ENCODE data around the gene GPT2.

GPT2 gene

GRCh38 chr16:46949241-46949892 lies 65.2 kb downstream of the GPT2 start:
- Histone ChIP-seq H3K36me3 (ENCODE audit: control insufficient read depth in 2 of 2, insufficient read depth in 2 of 2, low read length in 2 of 2) (peaks cover 0 to under 1% of the 10 kb centered on the region in 2 donors), H3K9ac (ENCODE audit: low read length in 2 of 2) (no peak overlapping the region), H3K4me1 (ENCODE audit: control insufficient read depth, insufficient read depth, low read length) (no peaks in the 10 kb centered on the region), H3K27ac (ENCODE audit: low read length) (no peak overlapping the region), H3K27me3 (ENCODE audit: control insufficient read depth in 1 of 2, insufficient read depth in 2 of 2, low read length in 2 of 2) (no peaks in the 10 kb centered on the region), H3K4me3 (ENCODE audit: low read length in 2 of 2) (no peak overlapping the region), H3K9me3 (ENCODE audit: control insufficient read depth in 2 of 2, low read length in 2 of 2) (no peaks in the 10 kb centered on the region)

DNA sequence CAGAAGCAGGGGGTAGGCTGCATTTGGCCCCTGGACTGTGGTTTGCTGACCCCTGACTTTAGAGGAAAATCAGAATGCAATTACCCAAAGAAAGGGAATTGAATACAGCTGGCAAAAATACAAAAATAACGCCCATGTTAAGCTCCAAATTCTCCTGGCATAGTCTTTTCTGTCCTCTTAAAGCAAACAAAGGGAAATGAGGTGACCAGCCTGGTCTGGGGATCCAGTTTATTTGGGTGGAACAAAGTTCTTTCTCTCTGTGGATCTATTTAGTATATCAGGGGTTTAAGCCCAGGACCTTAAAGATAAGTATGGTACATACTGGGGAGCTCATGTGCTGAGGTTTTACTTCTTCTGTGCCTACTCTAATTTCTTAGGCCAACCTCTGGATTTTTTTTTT lies 65.8 kb downstream of the GPT2 start:
- Histone ChIP-seq H3K9me3 (ENCODE audit: control insufficient read depth in 2 of 2, low read length in 2 of 2) (no peaks in the 10 kb centered on the region), H3K4me1 (ENCODE audit: control insufficient read depth, insufficient read depth, low read length) (no peaks in the 10 kb centered on the region), H3K27ac (ENCODE audit: low read length) (no peak overlapping the region), H3K27me3 (ENCODE audit: control insufficient read depth in 1 of 2, insufficient read depth in 2 of 2, low read length in 2 of 2) (no peaks in the 10 kb centered on the region), H3K4me3 (ENCODE audit: low read length in 2 of 2) (no peak overlapping the region), H3K9ac (ENCODE audit: low read length in 2 of 2) (no peak overlapping the region), H3K36me3 (ENCODE audit: control insufficient read depth in 2 of 2, insufficient read depth in 2 of 2, low read length in 2 of 2) (peaks cover 2 to 7% of the 10 kb centered on the region in 2 donors)

DNA sequence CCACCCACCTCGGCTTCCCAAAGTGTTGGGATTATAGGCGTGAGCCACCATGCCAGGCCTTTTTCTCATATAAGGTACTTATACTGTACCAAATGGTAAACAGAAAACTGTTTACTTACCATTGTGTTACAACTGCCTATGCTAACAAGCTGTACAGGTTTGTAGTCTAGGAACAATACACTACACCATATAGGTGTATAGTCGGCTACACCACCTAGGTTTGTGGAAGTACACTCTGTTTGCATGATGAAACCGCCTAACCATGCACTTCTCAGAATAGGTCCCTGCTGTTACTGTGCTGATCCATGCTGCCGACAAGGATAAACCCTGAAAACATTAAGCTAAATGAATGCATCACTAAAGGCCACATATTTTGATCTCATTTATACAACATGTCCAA lies 70.4 kb downstream of the GPT2 start:
- Histone ChIP-seq H3K9ac (ENCODE audit: low read length in 2 of 2) (no peak overlapping the region), H3K36me3 (ENCODE audit: control insufficient read depth in 2 of 2, insufficient read depth in 2 of 2, low read length in 2 of 2) (peaks cover 21 to 44% of the 10 kb centered on the region in 2 donors), H3K4me1 (ENCODE audit: control insufficient read depth, insufficient read depth, low read length) (no peaks in the 10 kb centered on the region), H3K9me3 (ENCODE audit: control insufficient read depth in 2 of 2, low read length in 2 of 2) (no peaks in the 10 kb centered on the region), H3K27me3 (ENCODE audit: control insufficient read depth in 1 of 2, insufficient read depth in 2 of 2, low read length in 2 of 2) (no peaks in the 10 kb centered on the region), H3K4me3 (ENCODE audit: low read length in 2 of 2) (no peak overlapping the region), H3K27ac (ENCODE audit: low read length) (no peak overlapping the region)

DNA sequence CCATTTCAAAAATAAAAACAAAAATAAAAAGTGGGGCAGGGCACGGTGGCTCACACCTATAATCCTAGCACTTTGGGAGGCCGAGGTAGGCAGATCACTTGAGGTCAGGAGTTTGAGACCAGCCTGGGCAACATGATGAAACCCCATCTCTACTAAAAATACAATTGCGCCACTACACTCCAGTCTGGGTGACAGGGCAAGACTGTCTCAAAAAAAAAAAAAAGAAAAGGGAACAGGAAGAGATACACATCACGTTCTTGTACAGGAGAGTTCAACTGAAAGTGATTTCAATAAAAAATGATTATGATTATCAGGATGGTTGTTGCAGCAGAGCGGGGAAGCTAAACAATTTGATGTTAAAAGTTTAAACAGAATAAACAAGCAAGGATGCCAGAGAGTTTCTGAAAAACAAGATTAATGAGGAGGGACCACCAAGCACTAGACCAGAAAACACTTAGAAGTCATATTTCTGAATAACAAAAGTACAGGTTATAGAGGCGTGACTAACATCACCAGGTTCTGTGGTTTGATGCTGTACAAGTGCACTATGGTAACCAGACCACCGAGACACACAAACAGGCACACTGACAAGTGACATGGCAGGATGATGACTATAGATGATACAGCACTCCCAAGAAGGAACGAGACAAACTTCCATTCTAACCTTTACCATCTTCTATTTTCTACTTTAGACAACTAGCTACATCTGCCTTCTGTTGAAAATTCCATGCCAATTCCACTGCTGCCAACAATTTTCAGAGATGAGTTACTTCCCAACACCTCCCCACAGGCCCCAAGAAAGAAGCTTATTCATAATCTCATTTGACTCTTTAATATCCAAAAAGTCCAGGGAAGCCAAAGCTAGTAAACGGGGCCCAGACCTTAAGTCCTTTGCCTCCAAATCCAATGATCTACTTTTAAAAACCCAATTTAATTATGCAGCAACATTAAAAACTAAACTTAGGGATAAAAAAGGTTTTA lies 77.5 kb downstream of the GPT2 start:
- H3K9ac ChIP-seq (ENCODE audit: low read length in 2 of 2): peak overlapping the region in 1 of 2 donors; percentile 20

DNA sequence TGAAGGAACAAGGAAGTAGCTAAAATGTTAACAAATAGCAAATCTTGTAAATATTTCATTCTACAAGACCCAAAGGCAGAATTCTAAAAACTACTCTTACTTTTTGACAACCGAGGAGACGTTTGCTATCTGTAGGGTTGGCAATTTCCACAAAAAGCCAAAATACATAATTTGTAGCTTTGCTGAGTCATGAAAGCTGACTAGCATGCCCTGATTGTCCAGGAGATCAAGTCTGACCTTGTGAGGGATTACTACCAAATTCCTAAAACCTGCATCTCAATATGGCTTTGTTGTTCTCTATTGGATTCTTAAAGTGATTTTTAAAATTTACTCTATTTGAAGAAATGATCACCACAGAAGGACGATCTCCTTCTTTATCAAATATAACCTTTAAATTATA lies 78.5 kb downstream of the GPT2 start:
- Histone ChIP-seq H3K4me1 (ENCODE audit: control insufficient read depth, insufficient read depth, low read length) (peaks cover 3% of the 10 kb centered on the region), H3K4me3 (ENCODE audit: low read length in 2 of 2) (no peak overlapping the region), H3K9ac (ENCODE audit: low read length in 2 of 2) (no peak overlapping the region), H3K36me3 (ENCODE audit: control insufficient read depth in 2 of 2, insufficient read depth in 2 of 2, low read length in 2 of 2) (peaks cover 55 to 60% of the 10 kb centered on the region in 2 donors), H3K9me3 (ENCODE audit: control insufficient read depth in 2 of 2, low read length in 2 of 2) (no peaks in the 10 kb centered on the region), H3K27me3 (ENCODE audit: control insufficient read depth in 1 of 2, insufficient read depth in 2 of 2, low read length in 2 of 2) (no peaks in the 10 kb centered on the region), H3K27ac (ENCODE audit: low read length) (no peak overlapping the region)

More for the DNA sequence above, 77.5 kb downstream of the GPT2 start:
- Histone ChIP-seq H3K27ac (ENCODE audit: low read length) (peak overlapping the region; percentile 7), H3K27me3 (ENCODE audit: control insufficient read depth in 1 of 2, insufficient read depth in 2 of 2, low read length in 2 of 2) (no peaks in the 10 kb centered on the region), H3K36me3 (ENCODE audit: control insufficient read depth in 2 of 2, insufficient read depth in 2 of 2, low read length in 2 of 2) (peaks cover 53 to 58% of the 10 kb centered on the region in 2 donors), H3K4me1 (ENCODE audit: control insufficient read depth, insufficient read depth, low read length) (peaks cover 3% of the 10 kb centered on the region), H3K9me3 (ENCODE audit: control insufficient read depth in 2 of 2, low read length in 2 of 2) (no peaks in the 10 kb centered on the region), H3K4me3 (ENCODE audit: low read length in 2 of 2) (no peak overlapping the region)

- H3K9ac ChIP-seq (ENCODE audit: low read length in 2 of 2): no peak overlapping the region
- no peak overlapping the region for H3K4me3 ChIP-seq (ENCODE audit: low read length in 2 of 2)
- H3K9me3 ChIP-seq (ENCODE audit: control insufficient read depth in 2 of 2, low read length in 2 of 2): no peaks in the 10 kb centered on the region
- H3K4me1 ChIP-seq (ENCODE audit: control insufficient read depth, insufficient read depth, low read length): peaks cover 18% of the 10 kb centered on the region
- H3K27ac ChIP-seq (ENCODE audit: low read length): no peak overlapping the region
- H3K27me3 ChIP-seq (ENCODE audit: control insufficient read depth in 1 of 2, insufficient read depth in 2 of 2, low read length in 2 of 2): no peaks in the 10 kb centered on the region
- peaks cover 42 to 50% of the 10 kb centered on the region in 2 donors for H3K36me3 ChIP-seq (ENCODE audit: control insufficient read depth in 2 of 2, insufficient read depth in 2 of 2, low read length in 2 of 2)
These were observed 83.9 kb downstream of the GPT2 start for GRCh38 chr16:46968063-46968435.

DNA sequence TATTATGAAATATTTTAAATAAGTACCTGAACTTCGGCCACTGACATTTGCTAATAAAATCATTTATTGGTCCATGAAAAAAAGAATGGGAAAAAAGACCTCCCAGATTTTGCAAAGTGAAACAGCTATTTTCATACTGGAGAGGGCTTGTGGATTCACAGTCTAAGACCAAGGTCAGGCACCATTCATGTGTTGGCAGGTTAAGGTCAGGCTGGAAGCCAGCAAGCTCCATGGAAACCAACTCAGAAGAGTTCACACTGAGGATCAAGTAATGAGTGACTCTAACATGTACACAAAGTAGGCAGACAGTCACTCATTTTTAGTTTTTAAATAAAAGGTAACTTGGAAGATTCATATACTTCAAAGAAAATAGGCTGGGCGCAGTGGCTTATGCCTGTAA lies 85.9 kb downstream of the GPT2 start:
- Histone ChIP-seq H3K9me3 (ENCODE audit: control insufficient read depth in 2 of 2, low read length in 2 of 2) (no peaks in the 10 kb centered on the region), H3K4me1 (ENCODE audit: control insufficient read depth, insufficient read depth, low read length) (peaks cover 21% of the 10 kb centered on the region), H3K27ac (ENCODE audit: low read length) (no peak overlapping the region), H3K4me3 (ENCODE audit: low read length in 2 of 2) (no peak overlapping the region), H3K27me3 (ENCODE audit: control insufficient read depth in 1 of 2, insufficient read depth in 2 of 2, low read length in 2 of 2) (no peaks in the 10 kb centered on the region), H3K36me3 (ENCODE audit: control insufficient read depth in 2 of 2, insufficient read depth in 2 of 2, low read length in 2 of 2) (peaks cover 24 to 37% of the 10 kb centered on the region in 2 donors), H3K9ac (ENCODE audit: low read length in 2 of 2) (no peak overlapping the region)

- Histone ChIP-seq H3K9ac (ENCODE audit: low read length in 2 of 2) (no peak overlapping the region), H3K27ac (ENCODE audit: low read length) (no peak overlapping the region), H3K27me3 (ENCODE audit: control insufficient read depth in 1 of 2, insufficient read depth in 2 of 2, low read length in 2 of 2) (no peaks in the 10 kb centered on the region), H3K4me1 (ENCODE audit: control insufficient read depth, insufficient read depth, low read length) (peaks cover 21% of the 10 kb centered on the region), H3K4me3 (ENCODE audit: low read length in 2 of 2) (no peak overlapping the region), H3K36me3 (ENCODE audit: control insufficient read depth in 2 of 2, insufficient read depth in 2 of 2, low read length in 2 of 2) (peaks cover 18 to 31% of the 10 kb centered on the region in 2 donors), H3K9me3 (ENCODE audit: control insufficient read depth in 2 of 2, low read length in 2 of 2) (no peaks in the 10 kb centered on the region)
These were observed 87.1 kb downstream of the GPT2 start for GRCh38 chr16:46971271-46971670.

DNA sequence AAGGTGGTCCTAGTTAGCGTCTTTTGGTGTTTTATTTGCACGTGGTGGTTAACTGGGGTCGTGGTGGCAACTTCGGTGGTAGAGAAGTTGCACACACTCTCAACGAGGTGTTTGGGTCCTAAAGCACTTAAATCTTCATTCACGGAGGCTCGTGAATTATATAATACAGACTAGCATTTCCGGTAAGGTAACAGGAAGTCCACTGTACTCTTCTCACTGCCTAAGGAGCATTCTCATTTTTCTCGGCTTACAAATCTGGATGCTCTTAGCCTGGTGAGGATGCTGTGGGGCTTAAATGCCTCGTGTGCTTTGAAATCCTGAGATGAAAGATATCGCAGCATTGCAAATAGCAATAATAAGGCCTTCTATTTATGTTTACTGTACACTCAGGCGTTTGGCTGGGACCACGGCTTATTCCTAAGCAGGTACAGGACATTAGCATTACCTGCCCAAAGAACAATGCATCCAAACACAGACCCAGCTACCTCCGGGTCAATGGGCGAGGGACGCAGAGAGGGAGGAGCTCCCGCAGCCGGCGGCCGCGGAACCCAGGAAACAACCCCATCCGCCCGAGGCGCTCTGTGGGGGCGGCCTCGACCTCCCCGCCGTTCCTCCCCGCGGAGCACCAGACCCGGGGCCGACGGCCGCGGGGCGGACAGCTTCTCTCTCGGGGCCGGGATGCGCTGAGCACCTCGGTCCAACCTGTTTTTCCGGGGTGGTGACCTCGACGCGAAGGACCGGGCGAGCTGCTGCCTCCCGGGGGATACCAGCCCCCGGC lies 88.5 kb downstream of the GPT2 start:
- Histone ChIP-seq H3K9ac (ENCODE audit: low read length in 2 of 2) (peak overlapping the region; percentile 84 to 86), H3K9me3 (ENCODE audit: control insufficient read depth in 2 of 2, low read length in 2 of 2) (no peaks in the 10 kb centered on the region), H3K4me3 (ENCODE audit: low read length in 2 of 2) (peak overlapping the region; percentile 67 to 86), H3K4me1 (ENCODE audit: control insufficient read depth, insufficient read depth, low read length) (peaks cover 21% of the 10 kb centered on the region), H3K27ac (ENCODE audit: low read length) (peak overlapping the region; percentile 94), H3K27me3 (ENCODE audit: control insufficient read depth in 1 of 2, insufficient read depth in 2 of 2, low read length in 2 of 2) (no peaks in the 10 kb centered on the region), H3K36me3 (ENCODE audit: control insufficient read depth in 2 of 2, insufficient read depth in 2 of 2, low read length in 2 of 2) (peaks cover 7 to 18% of the 10 kb centered on the region in 2 donors)

DNA sequence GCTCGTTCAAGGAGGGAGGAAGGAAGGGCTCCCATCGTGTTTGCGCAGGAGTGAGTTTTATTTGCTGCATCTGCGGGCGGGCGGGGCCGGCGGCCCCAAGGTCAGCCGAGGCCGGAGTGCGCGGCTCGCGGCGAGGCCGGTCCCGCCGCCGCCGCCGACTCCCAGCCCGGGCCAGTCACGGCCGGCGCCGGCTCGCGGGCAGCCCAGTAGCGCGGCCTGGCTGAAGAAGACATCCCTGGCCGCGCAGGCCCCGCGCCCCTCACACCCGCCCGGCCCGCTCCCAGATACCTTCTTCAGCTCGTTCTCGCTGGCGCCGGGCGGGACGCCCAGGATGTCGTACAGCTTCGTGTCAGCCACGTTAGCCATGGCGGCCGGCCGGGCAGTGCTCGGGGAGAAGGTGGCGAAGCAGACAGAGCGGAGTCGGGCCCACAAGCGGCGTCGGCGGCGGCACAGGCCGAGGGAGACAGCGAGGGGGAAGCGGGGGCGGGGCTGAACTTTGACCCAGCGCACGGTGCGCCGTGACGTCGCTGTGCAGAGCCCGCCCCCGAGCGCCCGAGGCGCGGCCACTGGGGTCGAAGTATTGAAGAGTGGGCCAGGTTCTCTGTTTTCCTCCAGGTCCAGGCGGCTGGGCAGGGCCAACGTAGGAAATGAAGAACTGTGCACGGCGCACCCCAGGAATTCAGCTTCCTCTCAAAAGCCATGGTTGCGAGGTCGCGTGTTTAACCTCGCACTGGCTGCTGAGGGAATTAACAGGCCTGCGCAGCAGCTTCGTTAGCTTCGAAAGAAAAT lies 89.2 kb downstream of the GPT2 start, which contains the start of gene DNAJA2:
TSS of gene DNAJA2 (minus strand) at position 468 of the 789 bp plus-strand sequence. CDS start at position 366, 102 bp downstream.
- Histone ChIP-seq H3K9me3 (ENCODE audit: control insufficient read depth in 2 of 2, low read length in 2 of 2) (no peaks in the 10 kb centered on the region), H3K4me1 (ENCODE audit: control insufficient read depth, insufficient read depth, low read length) (peaks cover 21% of the 10 kb centered on the region), H3K36me3 (ENCODE audit: control insufficient read depth in 2 of 2, insufficient read depth in 2 of 2, low read length in 2 of 2) (peaks cover 6 to 10% of the 10 kb centered on the region in 2 donors), H3K9ac (ENCODE audit: low read length in 2 of 2) (peak within 1 kb of the TSS; percentile 84 to 97), H3K4me3 (ENCODE audit: low read length in 2 of 2) (peak within 1 kb of the TSS; percentile 67 to 86), H3K27me3 (ENCODE audit: control insufficient read depth in 1 of 2, insufficient read depth in 2 of 2, low read length in 2 of 2) (no peaks in the 10 kb centered on the region), H3K27ac (ENCODE audit: low read length) (peak within 1 kb of the TSS; percentile 94)
